Stimulated activated CD4-positive, alpha-beta T cell treated with anti-CD3 and anti-CD28 coated beads, Interleukin-1b, Interleukin-23, amount 100 ng/mL, for 48 hours (primary cell): Measurements from ENCODE around the gene CLGN.
A peak's percentile ranks its signal among the peaks of the same experiment; 100 is the strongest.

Experiments used
- DNase-seq: peaks from one replicate; pipeline ENCODE4 v3.0.0-alpha.2; 2020

CLGN gene

DNA sequence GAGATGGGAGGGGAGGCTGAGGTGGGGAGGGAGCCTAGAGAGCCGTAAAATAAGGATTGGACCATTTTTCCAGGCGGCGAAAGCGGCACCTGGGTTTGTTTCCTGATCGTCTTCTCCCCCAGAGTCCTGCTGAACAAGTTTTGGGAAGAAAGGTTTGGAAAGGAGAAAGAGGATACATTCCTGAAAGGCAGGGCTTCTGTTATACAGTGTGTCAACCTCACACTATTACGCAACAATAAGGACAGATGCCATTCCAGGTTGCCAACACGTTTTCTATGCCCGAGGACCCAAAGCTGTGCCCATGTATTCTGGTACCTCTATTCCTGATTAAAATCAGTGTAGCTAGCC is 53.3 kb downstream of the CLGN start:
- DNase-seq, result no peak

DNA sequence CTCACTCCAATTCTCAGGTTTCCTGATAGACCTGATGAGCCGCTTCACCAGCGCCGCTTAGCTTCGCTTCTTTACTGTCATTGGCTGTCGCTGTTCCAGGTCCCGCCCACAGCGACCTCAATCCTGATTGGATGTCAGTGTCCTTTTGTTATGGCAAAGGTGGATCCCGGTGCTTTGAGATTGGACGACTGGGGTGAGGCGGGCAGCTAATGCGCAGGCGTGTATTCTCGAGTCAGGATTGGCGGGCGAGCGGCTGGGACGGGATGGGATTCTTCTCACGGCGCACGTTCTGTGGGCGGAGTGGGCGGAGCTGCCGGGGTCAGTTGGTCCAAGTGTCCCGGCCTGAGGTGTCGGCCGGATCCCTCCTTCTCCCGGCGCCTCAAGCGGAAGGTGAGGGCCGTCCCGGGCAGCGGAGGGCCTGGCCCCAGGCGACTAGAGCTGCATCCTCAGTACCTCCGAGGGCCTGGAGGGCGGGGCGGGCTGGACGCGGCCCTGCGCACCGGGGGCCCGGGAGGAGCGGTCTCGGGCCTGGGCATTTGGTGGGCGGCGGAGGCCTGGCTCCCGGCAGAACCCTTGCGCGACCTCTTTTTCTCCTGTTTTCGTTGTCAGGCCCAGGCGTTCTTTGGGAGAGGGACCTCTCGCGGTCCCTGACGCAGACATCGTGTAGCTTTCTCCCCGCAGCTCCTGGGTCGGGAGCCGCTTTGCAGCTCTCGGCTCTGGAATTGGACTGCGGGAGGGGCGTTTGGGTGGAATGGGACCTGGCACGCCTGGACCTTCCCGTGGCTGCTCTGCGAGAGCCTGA is 53.9 kb downstream of the CLGN start, which contains the start of gene SCOC:
TSS of gene SCOC (plus strand) at position 319 of the 802 bp plus-strand sequence. CDS start 5,525 bp downstream, outside the sequence.
- DNase-seq, result peak; percentile 98

DNA sequence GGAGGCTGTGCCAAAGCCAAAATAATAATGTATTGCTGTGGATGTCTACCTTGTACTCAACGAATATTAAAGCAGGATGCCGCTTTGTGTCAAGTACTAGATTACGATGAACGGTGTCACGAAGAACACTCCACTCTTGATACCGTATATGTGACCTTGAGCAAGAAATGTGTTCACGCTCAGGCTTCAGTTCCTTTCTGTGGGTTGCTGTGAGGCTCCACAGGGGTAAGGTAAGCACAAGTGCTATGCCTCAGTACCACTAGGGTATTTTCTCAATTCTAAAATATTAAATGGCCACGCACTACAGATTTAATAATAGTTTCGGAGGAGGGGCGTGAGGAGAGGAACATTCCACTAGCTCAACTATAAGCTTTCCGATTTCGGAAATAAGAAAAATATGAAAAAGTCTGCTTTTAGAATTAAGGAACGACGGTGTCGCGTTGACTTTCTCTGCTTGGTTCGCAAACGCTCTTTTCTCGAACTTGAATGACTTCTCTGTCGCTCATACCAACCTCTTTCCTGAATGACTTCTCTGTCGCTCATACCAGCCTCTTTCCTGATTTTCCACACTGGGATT is 54.6 kb downstream of the CLGN start:
- DNase-seq, result peak; percentile 24

DNA sequence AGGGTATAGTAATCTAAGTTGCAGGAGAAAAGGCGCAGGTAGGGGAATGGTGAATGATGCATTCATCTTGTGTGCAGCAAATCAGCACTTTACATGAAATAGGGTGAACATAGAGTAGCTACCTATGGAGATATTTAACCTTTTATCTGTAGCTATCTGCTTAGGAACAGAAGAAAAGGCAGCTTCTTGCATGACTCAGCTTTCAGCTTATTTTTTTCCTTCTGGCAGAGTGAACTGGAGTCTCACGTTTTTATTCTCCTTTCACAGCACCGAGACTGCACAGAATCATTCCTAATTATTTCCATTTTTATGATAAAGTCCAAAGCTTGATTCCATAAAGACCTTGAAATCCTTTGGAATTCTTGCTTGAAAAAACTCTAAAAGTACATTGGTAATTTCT is 58.8 kb downstream of the CLGN start:
- no peak for DNase-seq

DNA sequence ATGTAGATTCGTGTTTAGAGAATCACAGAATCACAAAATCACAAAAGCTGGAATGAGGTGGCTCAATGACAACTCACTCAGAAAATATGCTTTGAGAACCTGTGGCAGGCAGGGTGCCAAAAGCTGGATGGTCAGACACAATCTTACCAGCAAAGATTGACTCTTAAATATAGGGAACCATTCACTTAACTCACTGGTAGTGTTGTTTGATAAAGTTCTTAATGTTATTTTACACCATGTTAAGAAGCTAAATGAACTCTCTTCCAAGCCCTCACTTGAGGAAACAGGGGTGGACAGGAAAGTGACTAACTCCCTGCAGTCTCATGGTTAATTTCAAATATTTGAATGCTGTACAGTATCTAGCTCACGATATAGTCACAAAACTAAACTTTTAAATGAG is 59.7 kb downstream of the CLGN start:
- no peak for DNase-seq

DNA sequence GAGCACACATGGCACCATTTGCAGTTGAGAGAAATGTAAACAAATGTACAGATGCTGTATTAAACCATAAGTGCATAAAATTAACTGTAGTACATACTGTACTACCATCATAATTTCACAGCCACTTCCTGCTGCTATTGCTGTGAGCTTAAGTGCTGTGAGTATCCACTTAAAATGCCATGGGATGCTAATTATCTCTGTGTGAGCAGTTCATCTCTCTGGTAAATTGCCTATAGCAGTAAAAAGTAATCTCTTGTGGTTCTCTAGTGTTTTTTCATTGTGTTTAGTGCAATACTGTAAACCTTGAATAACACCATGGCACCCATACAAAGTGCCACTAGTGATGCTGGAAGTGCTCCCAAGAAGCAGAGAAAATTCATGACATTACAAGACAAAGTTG is 63.9 kb downstream of the CLGN start:
- DNase-seq, result no peak

DNA sequence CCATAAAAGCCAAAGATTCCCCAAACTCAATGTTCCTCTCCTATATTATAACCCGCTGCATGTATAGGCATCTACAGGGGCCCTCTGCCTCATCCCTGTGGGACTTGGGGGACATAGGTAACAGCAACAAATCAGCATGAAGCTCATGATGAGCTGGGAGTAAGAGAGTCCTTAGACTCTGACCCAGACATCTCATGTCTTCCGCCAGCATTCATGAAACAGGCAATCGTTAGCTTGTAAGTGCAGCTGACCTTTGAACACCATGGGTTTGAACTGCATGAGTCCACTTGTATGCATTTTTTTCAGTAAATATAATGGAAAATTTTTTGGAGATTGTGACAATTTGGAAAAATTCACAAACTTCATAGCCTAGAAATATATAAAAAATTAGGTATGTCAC is 64.4 kb downstream of the CLGN start:
- no peak for DNase-seq

DNA sequence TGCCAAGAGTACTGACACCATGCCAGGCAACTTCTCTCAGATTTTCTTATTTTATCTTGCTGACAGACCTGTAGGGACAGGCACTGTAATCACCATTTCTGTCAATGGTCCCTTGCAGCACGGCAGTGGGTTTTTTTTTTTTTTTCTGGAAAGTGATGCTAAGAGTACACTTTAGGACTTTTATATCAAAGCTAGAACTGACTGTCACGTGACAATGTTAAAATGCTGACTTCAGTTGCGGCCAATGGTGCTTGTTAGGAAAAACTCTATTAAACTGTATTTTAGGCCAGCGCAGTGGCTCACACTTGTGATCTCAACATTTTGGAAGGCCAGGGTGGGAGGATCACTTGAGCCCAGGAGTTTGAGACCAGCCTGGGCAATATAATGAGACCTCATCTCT is 66.3 kb downstream of the CLGN start:
- DNase-seq, result no peak

DNA sequence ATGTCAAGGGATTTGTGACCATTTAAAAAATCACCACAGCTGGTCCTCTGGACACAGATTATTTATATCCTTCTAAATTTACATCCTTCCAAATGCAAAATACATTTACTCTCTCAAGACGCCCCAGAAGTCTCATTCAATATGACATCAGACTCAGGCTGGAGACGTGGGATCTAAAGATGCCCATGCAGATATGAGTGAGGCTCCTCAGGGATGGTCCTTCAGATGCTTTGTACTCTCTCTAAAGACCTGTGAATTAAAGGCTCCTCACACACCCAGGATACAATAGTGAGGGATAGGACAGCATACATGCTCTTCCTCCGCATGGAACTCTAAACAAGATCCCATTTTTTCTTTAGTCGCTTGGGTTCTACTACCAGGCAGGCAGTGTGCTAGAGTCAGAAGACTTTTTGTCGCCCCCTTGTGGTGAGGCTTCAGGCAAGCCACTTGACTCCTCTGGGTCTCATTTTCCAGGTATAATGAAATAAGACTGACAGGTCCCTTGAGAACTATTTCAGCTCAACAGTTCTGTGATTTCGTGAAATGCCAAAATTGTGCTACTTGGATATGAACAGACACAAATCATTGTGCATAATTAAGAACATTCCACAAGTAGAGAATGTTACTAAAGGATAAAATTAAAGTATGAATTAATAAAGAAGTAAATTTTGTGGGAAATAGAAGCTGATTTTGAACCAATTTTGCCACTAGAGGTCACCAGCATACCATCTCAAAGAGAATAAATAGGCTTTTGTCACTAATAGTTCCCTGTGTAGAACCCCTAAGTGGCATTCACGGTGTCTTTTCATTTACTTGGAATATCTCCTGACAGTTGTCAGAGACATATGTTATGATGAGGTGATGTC is 67.7 kb downstream of the CLGN start:
- peak; percentile 75 for DNase-seq

DNA sequence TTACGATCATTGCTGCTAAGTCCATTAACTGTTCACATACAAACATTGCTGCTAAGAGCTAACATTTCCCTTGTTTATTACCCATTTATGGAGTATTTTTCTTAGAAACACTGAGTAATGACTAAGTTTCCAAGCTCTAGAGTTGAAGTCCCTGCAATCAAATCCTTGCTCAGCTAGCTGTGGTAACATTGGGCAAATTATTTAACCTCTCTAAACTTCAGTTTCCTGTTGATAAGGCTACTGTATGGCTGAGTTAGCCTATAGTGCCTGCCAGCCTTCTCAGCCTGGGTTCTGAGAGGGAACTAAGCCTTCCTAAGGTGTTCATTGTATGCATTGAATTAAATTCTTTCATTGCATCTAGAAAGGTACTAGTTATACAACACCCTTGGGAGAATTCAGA is 69.2 kb downstream of the CLGN start:
- no peak for DNase-seq

DNA sequence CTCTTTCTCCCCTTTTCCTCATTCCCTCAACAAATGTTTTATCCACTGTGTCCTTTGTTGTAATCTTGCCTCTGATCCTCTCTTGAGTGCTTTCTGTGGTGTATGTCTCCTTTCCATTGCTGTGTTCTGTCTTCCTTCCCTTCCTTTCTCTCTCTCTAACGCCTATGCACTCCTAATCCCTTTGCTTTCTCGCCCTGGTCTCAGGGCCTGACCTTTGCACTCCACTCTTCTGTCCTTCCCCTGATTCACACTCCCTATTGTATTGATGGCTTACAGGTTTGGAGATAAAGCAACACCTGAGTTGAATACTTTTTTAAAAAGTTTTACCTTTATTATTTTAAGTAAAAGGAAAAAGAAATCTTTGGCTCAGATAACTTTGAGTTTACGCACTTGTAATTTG is 69.6 kb downstream of the CLGN start:
- no peak for DNase-seq

DNA sequence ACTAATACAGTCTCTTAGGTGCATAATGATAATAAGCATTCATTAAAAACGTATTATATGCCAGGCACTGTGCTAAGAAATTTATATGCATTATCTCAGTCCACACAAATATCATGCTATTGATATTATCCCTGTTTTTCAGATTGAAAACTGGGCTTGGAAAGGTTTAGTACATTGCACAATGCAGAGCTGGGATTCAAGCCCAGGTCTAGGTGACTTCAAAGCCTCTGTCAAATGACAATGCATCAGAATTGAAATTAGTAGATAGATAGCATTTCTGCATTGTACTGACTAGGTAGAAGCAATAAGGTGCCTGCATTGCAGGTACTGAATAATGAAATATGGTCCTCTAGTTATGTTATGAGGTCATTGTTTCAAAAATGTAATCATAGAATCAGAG is 72.2 kb downstream of the CLGN start:
- no peak for DNase-seq

DNA sequence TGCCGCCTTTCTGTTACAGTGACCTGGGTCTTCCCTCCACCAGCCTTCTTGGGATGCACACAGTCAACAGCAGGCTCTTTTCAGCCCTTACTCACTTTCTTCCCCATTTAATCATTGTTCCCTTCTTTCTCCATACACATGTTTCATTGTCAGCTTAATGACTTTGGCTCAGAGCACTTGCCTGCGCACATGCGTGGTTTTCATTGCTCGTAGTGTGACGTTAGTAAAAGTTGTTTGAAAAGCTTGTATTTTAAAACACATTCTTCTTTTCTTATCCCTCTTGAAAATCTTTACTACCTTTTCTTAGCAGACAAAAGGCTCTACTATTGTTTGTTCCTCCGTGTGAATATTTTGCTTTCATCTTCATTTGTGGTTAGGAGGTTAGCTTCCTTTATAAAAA is 73.7 kb downstream of the CLGN start:
- DNase-seq, result no peak

DNA sequence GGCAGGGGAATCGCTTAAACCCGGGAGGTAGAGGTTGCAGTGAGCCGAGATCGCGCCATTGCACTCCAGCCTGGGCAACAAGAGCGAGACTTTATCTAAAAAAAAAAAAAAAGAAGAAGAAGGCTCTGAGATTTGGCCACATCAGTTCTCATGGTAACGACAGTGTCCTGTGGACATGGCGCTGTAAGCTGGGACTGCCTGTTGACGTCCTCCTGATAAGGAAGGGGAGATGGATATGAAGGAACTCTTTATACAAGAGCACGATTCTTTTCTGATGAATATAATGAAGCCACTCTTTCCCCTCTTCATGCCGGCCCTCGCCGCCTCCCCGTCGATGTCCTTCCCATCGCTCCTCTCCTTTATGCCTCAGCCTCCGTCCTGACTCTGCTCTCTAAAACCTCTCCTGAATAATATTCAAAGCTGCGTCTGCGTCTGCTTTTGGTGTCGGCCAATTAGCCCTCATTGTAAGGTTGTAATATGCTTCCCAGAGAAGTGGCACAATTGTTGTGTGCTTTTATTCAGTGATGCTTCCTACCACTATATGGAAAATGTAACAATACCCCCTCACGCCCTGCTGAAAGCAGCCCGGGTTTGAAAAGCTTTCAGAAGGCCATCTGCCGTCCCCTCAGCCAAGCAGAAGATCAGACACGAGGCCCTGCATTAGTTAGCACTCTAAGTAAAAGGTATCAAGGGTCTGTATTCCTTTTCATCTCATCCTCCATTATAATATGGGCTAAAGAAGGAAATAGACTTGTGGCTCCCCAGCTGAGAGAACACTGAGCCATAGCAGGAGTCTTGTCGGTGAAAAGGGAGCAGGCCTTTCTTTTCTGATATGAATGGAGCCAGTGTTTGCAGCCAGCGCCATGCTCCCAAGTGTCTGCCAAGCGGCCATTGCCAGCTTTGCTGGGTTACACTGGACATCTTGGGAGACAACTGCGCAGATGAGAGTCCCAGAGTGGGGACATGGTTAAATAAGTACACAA is 76.1 kb downstream of the CLGN start:
- DNase-seq, result no peak

DNA sequence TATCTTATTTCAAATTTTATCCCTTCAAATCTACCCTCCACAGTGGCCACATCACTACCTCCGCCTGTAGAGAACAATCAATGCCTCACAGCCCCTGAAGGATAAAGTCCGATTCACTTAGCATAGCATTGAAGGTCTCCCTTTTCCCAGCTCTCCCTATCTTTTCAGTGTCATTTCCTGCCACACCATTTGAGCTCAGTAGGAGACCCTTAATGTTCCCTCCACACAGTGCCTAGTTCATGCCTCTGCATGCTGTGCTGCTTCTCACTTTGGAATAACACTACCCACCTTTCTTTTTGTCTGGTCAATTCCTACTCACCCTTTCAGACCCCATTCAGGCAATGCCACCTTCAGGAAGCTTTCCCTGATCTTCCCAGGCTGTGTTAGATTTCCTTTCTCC is 77.6 kb downstream of the CLGN start:
- DNase-seq, result no peak

DNA sequence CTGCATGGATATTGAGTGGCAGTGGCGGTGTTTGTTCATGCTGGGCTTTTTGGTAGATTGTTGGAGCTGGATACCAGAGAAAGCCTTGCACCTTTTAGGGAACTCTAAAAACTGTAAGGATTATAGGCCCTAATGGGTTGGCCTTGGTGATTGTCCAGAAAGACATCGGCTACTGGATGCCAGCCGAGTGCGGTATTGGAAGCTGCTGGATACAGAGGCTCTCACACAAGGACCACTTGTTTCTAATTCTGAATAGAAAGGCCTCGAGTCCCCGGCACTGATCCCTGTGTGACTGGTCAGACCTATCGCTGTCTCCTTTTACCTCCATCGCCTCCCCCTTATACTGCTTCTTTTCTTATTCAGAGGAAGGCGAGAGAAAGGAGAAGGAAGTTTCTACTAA is 81.3 kb downstream of the CLGN start:
- no peak for DNase-seq

DNA sequence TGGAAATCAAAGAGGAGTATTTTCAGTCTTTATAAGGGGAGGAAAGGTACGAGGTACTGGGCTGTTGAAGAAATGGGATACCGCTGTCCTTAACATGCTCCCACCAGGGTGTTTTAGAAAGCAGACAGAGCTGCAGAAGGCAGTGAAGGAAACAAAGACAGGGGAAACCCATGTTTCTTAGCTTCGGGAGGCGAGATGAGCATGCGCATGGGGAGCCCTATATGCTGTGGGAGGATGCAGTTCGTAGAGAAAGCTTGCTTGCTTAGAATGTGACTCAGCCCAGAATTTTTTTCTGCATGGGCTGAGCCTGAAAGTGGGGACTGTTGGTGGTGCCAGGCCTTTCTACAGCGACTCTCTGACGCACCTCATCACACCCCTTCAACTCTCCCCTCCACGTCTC is 82.8 kb downstream of the CLGN start:
- DNase-seq, result no peak

DNA sequence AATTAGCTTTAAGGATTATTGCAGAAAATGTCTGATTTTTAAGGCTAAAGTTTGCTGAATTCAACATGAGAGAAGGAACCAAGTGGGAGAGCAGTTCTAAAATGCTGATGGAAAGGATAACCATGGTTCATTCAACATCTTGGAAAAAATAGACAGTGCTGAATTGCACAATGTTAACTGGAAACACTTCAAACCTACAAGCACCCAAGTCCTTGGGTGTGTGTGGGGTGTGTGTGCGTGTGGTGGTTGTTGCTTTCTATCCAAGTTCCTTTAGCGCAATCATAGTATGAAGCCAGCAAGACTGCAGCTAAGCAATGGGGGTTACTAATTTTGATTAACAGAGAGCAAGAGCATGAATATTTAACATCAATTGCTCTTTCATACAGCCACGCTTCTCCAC is 83.3 kb downstream of the CLGN start:
- no peak for DNase-seq

DNA sequence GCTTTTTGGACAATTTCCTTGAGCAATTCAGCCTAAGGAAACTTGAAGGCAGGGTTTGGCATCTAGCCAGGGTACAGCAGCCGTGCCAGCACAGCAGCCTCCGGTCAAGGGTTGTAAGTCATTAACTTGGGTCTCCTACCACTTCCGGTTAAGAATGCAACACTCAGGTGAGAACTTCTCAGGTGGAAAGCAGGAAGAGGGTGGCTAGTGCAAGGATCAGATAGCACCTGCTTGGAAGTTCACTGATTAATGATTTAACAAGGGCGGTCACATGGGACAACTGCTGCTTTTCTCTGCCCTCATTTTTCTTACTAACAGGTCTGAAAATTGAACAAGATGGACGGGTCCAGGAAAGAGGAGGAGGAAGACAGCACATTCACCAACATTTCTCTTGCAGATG is 84.1 kb downstream of the CLGN start:
- DNase-seq, result no peak

DNA sequence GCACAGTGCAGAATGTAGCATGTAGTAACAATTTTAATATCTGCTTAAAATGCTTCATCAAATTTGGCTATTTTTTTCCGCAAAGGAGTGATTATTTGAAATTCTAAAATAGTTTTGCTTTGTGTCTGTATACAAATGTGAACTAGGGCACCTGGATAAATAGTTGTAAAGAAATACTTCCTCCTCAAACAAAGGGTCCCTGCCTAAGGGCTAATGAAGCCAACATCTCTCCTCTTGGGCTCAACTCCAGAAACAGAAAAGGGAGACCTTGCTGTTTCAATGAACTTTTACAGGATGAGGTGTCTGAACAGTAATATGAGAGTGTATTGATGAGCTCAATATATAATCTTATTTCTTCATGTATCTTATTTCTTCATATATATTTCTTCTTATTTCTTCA is 84.8 kb downstream of the CLGN start:
- DNase-seq, result no peak
